A673 (cell line): ENCODE measurements around the gene COL16A1. TPM values are rescaled to one million over a fixed set of nuclear protein-coding genes. Genes with fewer than 3 reads are reported as not detected.

Experiments
- BruUV-seq: library from RNA; stranded (reverse); fragments of 400-500 nt; replicated peaks from 2 replicates; lab custom pipeline; 2021; lab: Mats Ljungman, UMichigan
- CTCF ChIA-PET: fragments of 300-600 bp; sonication (Branson Sonifier 250); formaldehyde crosslinking; loops from one replicate; lab custom pipeline; 2022; ENCODE audit warnings: antibody characterized with exemption; lab: Charles Lee
- POLR2A ChIA-PET: fragments of 300-600 bp; sonication (Branson Sonifier 250); formaldehyde crosslinking; loops from one replicate; lab custom pipeline; 2022; ENCODE audit warnings: antibody characterized with exemption; ENCODE audit not compliant: low non-redundant PET; lab: Charles Lee
- DNase-seq: peaks from one replicate; pipeline ENCODE4 v3.0.0-alpha.2; 2015; ENCODE audit warnings: low spot score
- H3K27ac ChIP-seq: fragments of 200-600 bp; sonication (generic); 2 replicates; pipeline ENCODE4 v1.5.1; 2016; ENCODE audit warnings: mixed run types, low read depth, mild to moderate bottlenecking, mixed read lengths, antibody characterized with exemption, low read length; ENCODE audit not compliant: poor library complexity, severe bottlenecking
- H3K27me3 ChIP-seq: fragments of 200-600 bp; sonication (generic); replicated peaks from 2 replicates; pipeline ENCODE4 v1.6.1; 2017; ENCODE audit warnings: mixed run types, low read depth, mild to moderate bottlenecking, mixed read lengths, antibody characterized with exemption, low read length; ENCODE audit not compliant: insufficient read depth, poor library complexity
- H3K36me3 ChIP-seq: fragments of 200-600 bp; sonication (generic); 2 replicates; pipeline ENCODE4 v1.6.1; 2016; ENCODE audit warnings: mixed run types, mild to moderate bottlenecking, mixed read lengths, antibody characterized with exemption, low read length; ENCODE audit not compliant: insufficient read depth, poor library complexity, severe bottlenecking
- H3K4me1 ChIP-seq: fragments of 200-600 bp; sonication (generic); 2 replicates; pipeline ENCODE4 v1.6.1; 2017; ENCODE audit warnings: mixed run types, mild to moderate bottlenecking, mixed read lengths, antibody characterized with exemption, low read length; ENCODE audit not compliant: insufficient read depth, poor library complexity, severe bottlenecking
- H3K4me3 ChIP-seq: fragments of 200-600 bp; sonication (generic); 2 replicates; pipeline ENCODE4 v1.5.1; 2016; ENCODE audit warnings: low read depth, mixed run types, mild to moderate bottlenecking, mixed read lengths, low read length; ENCODE audit not compliant: poor library complexity, severe bottlenecking
- H3K9me3 ChIP-seq: fragments of 200-600 bp; sonication (generic); 2 replicates; pipeline ENCODE4 v1.6.1; 2016; ENCODE audit warnings: mixed run types, low read depth, mild to moderate bottlenecking, mixed read lengths, antibody characterized with exemption, low read length; ENCODE audit not compliant: poor library complexity, severe bottlenecking
- EZH2 ChIP-seq: fragments of 200-600 bp; sonication (generic); IDR thresholded peaks from 2 replicates; pipeline ENCODE4 v1.6.1; 2017; ENCODE audit warnings: borderline replicate concordance, low read depth, mild to moderate bottlenecking, mixed read lengths, antibody characterized with exemption, low read length; ENCODE audit not compliant: poor library complexity, severe bottlenecking
- intact Hi-C: fragments of 100-400 bp; cut with micrococcal nuclease; formaldehyde crosslinking; loops from one replicate; pipeline ENCODE4 v1.10.0; 2022; ENCODE audit not compliant: unreplicated experiment
- total RNA-seq: library from RNA; stranded (reverse); gene quantifications from 2 replicates; pipeline ENCODE4 v1.2.3, GENCODE V29; 2021
- TF ChIP-seq, protein P1 (sequence below): fragments of 300-800, 200-600 bp; sonication (generic); conservative IDR thresholded peaks from 2 replicates; pipeline ENCODE4 v1.5.1; 2017; ENCODE audit warnings: low read depth, mild to moderate bottlenecking, antibody characterized with exemption, low read length, moderate library complexity, mixed read lengths

The COL16A1 gene
- total RNA-seq, 1 experiment from 2014 or later = 26.6 TPM

DNA sequence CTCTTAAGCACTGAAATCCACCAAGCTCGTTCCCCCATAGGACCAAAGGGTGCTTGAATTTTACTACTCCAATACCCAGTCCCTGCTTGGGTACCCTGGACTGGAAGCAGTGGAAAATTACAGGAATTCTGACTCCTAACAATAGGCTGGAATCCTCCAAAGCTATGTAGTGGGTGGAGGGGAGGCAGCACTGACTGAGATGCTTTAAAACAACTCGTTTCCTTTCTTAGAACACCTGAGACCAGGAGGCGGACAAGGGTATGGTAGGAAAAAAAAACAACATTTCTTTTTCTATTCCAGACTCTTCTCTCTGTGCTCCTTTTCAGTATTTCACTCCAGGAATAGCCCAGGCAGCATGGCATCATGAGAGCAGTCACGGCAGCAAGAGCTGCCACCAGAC lies 61.5 kb downstream of the COL16A1 start:
- ChIA-PET POLR2A (no interaction called here), CTCF (interaction anchor here (0.6 kb wide), 1 partner anchor 53 kb away, joined by 6 read pairs; no protein-coding TSS in a partner anchor)
- intact Hi-C loops = no loop called here
- TF ChIP-seq, protein P1, sequence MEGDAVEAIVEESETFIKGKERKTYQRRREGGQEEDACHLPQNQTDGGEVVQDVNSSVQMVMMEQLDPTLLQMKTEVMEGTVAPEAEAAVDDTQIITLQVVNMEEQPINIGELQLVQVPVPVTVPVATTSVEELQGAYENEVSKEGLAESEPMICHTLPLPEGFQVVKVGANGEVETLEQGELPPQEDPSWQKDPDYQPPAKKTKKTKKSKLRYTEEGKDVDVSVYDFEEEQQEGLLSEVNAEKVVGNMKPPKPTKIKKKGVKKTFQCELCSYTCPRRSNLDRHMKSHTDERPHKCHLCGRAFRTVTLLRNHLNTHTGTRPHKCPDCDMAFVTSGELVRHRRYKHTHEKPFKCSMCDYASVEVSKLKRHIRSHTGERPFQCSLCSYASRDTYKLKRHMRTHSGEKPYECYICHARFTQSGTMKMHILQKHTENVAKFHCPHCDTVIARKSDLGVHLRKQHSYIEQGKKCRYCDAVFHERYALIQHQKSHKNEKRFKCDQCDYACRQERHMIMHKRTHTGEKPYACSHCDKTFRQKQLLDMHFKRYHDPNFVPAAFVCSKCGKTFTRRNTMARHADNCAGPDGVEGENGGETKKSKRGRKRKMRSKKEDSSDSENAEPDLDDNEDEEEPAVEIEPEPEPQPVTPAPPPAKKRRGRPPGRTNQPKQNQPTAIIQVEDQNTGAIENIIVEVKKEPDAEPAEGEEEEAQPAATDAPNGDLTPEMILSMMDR = no peak
- TF ChIP-seq EZH2 = no peak
- no peak overlapping the region for H3K4me3 ChIP-seq
- H3K9me3 ChIP-seq = no peaks in the 10 kb centered on the region
- H3K27ac ChIP-seq = no peak overlapping the region
- H3K36me3 ChIP-seq = no peaks in the 10 kb centered on the region
- no peaks in the 10 kb centered on the region for H3K27me3 ChIP-seq
- H3K4me1 ChIP-seq = peaks cover 19% of the 10 kb centered on the region
- no TSS peak for BruUV-seq
- DNase-seq = no peak

DNA sequence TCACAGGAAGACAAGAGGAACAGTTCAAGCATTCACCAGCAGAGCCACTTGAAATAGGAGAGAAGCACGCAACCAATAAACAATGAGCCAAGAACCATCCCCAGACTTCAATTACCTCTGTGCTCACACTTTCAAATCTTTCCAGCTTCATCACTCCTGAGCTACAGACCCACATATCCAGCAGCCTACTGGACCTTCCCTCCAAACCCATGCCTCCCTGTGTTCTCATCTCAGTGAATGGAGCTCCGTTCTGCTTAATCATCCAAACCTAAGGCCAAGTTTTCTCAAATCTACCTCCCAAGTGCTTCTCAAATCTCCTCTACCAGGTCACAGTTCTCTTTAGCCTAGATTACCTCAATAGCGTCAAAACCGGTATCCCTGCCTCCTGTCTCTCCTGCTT lies 62.9 kb downstream of the COL16A1 start:
- ChIA-PET CTCF (no interaction called here), POLR2A (interaction anchor here (0.7 to 0.8 kb wide), 2 partner anchors 128 to 782 kb away, joined by 3 read pairs; no protein-coding TSS in a partner anchor)
- intact Hi-C loops = no loop called here
- Histone ChIP-seq H3K27ac (no peak overlapping the region), H3K4me3 (no peak overlapping the region), H3K27me3 (no peaks in the 10 kb centered on the region), H3K4me1 (peaks cover 19% of the 10 kb centered on the region), H3K9me3 (no peaks in the 10 kb centered on the region), H3K36me3 (no peaks in the 10 kb centered on the region)
- no TSS peak for BruUV-seq
- TF ChIP-seq, protein P1 = no peak
- TF ChIP-seq EZH2 = no peak
- DNase-seq = no peak

DNA sequence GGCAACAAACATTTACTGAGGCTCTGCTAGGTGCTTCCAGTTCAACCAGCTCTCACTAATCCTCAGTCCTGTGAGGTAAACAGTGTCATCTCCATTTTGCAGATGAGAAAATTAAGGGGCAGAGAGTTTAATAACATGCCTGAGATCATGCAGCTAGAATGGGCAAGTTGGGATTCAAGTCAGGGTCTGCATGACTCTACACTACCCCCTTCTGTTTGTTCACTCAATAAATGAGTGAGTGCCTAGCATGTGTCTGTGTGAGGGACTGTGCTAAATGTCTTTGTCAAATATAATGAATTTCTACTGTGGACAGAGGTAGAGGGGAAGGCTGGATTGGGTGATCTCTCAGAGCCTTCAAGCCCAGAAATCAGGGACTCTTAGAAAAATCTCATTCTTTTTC lies 63.6 kb downstream of the COL16A1 start:
- ChIA-PET CTCF (no interaction called here), POLR2A (interaction anchor here (0.8 kb wide), 1 partner anchor 783 kb away, joined by 3 read pairs; no protein-coding TSS in a partner anchor)
- BruUV-seq = no TSS peak
- H3K27me3 ChIP-seq = no peaks in the 10 kb centered on the region
- no peak for TF ChIP-seq EZH2
- TF ChIP-seq, protein P1 = no peak
- no peaks in the 10 kb centered on the region for H3K9me3 ChIP-seq
- no peak for DNase-seq
- H3K4me3 ChIP-seq = no peak overlapping the region
- H3K4me1 ChIP-seq = peaks cover 15% of the 10 kb centered on the region
- intact Hi-C loops = no loop called here
- H3K27ac ChIP-seq = no peak overlapping the region
- H3K36me3 ChIP-seq = no peaks in the 10 kb centered on the region
